Measurements from ENCODE around the gene PGM1. TPM values are rescaled to one million over a fixed set of nuclear protein-coding genes. Genes with fewer than 3 reads are reported as not detected.
A peak's percentile ranks its signal among the peaks of the same experiment; 100 is the strongest.

Gene PGM1
- total RNA-seq (ENCODE audit: low replicate concordance) = 32.4 and 32.9 TPM in 2 replicates
- long read RNA-seq, transcript PGM1-202 (11 exons, 2,472 nt) = major isoform, 269 of 285 reads
- long read RNA-seq, partial matches to known transcripts = 9 of 285 reads
- long read RNA-seq, other reads (novel, unspliced or antisense) = 7 of 285 reads

DNA sequence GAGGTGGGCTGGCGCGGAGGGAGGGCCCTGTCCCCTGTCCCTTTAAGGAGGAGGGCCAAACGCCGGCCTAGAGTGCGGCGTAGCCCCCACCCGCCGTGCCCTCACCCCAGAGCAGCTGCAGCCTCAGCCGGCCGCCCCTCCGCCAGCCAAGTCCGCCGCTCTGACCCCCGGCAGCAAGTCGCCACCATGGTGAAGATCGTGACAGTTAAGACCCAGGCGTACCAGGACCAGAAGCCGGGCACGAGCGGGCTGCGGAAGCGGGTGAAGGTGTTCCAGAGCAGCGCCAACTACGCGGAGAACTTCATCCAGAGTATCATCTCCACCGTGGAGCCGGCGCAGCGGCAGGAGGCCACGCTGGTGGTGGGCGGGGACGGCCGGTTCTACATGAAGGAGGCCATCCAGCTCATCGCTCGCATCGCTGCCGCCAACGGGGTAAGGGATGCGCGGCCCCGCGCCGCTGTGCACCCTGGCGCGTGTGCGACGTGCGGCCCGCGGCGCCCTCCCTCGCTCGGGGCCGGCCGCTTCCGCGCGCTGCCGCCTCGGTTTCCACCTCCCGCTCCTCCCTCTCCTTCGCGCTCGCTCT lies at the start of gene PGM1:
Gene PGM1, plus strand, starts transcription at position 109 of the 583 bp plus-strand sequence. Its CDS starts 78 bp downstream, at position 187.
- Mint-ChIP-seq H3K27ac (peak within 1 kb of the TSS; percentile 86), H3K4me1 (ENCODE audit: unreplicated experiment) (no peaks in the 10 kb centered on the region), H3K36me3 (no peaks in the 10 kb centered on the region), H3K9me3 (no peaks in the 10 kb centered on the region), H3K27me3 (peaks cover 3% of the 10 kb centered on the region), H3K4me3 (peak within 1 kb of the TSS; percentile 93)
- DNase-seq (ENCODE audit: extremely low spot score, unreplicated experiment) = peak; percentile 81
- no peak for TF ChIP-seq CTCF (conservative IDR thresholded peaks at IDR 0.05)

GRCh38 chr1:63545780-63546179 lies 47.4 kb upstream of the PGM1 start:
- no peaks in the 10 kb centered on the region for H3K27me3 Mint-ChIP-seq
- no peak overlapping the region for H3K27ac Mint-ChIP-seq
- H3K4me1 Mint-ChIP-seq (ENCODE audit: unreplicated experiment) = no peaks in the 10 kb centered on the region
- H3K36me3 Mint-ChIP-seq = peaks cover 16% of the 10 kb centered on the region
- H3K9me3 Mint-ChIP-seq = no peaks in the 10 kb centered on the region
- DNase-seq (ENCODE audit: extremely low spot score, unreplicated experiment) = no peak
- TF ChIP-seq CTCF (conservative IDR thresholded peaks at IDR 0.05) = no peak
- no peak overlapping the region for H3K4me3 Mint-ChIP-seq

DNA sequence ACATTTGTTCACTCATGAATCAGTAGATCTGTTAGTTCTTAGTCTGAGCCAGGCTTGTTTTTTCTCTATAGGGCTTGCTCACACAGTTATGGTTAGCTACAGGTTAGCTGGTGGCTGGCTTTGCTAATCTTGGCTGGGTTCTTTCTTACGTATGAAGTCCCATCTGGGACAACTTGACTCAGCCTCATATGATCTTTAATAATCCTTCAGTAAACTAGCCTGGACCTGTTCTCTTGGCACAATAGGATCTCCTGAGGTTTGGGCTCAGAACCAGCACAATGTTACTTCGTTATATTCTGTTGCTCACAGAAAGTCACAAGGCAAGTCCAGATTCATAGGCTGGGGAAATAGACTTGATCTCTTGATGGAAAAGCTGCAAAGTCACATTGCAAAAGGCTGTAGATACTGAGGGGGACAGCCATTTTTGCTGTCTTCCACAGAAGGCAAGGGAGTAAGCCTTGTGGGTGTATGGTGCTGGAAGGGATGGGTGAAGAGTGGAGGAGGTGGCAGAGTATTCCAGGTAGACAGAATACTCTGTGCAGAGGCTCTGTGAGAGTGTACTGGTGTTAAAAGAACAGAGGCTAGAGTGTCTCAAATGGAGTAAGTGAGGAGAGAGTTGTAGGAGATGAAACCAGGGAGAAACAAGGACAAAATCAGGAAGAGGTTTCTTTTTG lies 45.5 kb upstream of the PGM1 start:
- DNase-seq (ENCODE audit: extremely low spot score, unreplicated experiment) = no peak
- peaks cover 13% of the 10 kb centered on the region for H3K36me3 Mint-ChIP-seq
- no peaks in the 10 kb centered on the region for H3K27me3 Mint-ChIP-seq
- H3K4me3 Mint-ChIP-seq = no peak overlapping the region
- no peaks in the 10 kb centered on the region for H3K9me3 Mint-ChIP-seq
- no peak overlapping the region for H3K27ac Mint-ChIP-seq
- no peak for TF ChIP-seq CTCF (conservative IDR thresholded peaks at IDR 0.05)
- H3K4me1 Mint-ChIP-seq (ENCODE audit: unreplicated experiment) = no peaks in the 10 kb centered on the region

GRCh38 chr1:63548303-63548702 lies 44.9 kb upstream of the PGM1 start:
- peaks cover 10% of the 10 kb centered on the region for H3K36me3 Mint-ChIP-seq
- no peaks in the 10 kb centered on the region for H3K9me3 Mint-ChIP-seq
- no peak overlapping the region for H3K4me3 Mint-ChIP-seq
- no peak for DNase-seq (ENCODE audit: extremely low spot score, unreplicated experiment)
- no peaks in the 10 kb centered on the region for H3K27me3 Mint-ChIP-seq
- TF ChIP-seq CTCF (conservative IDR thresholded peaks at IDR 0.05) = no peak
- H3K4me1 Mint-ChIP-seq (ENCODE audit: unreplicated experiment) = no peaks in the 10 kb centered on the region
- H3K27ac Mint-ChIP-seq = no peak overlapping the region

DNA sequence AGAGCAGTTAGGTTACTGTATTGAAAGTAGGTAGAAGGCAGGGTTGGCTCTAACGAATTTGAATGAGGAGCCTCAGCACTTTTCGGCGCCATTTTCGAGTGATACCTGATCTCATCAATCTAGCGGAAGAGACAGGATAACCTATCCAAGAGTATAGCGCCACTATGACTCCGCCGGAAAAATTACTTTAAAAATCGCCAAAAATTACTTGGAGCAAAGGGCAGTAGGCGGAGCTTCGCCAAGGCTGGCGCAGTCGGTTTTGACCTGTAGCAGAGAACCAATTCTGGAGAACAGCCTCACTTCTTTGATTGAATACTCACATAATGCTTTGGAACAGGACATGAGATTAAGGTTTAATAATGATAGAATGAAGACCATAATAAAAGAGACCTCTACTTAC lies 44.3 kb upstream of the PGM1 start:
- peaks cover 10% of the 10 kb centered on the region for H3K36me3 Mint-ChIP-seq

More for the DNA sequence above, 44.3 kb upstream of the PGM1 start:
- H3K4me1 Mint-ChIP-seq (ENCODE audit: unreplicated experiment) = no peaks in the 10 kb centered on the region
- no peaks in the 10 kb centered on the region for H3K27me3 Mint-ChIP-seq
- H3K9me3 Mint-ChIP-seq = no peaks in the 10 kb centered on the region
- no peak overlapping the region for H3K27ac Mint-ChIP-seq
- no peak for DNase-seq (ENCODE audit: extremely low spot score, unreplicated experiment)
- H3K4me3 Mint-ChIP-seq = no peak overlapping the region
- no peak for TF ChIP-seq CTCF (conservative IDR thresholded peaks at IDR 0.05)
